Mucosa of rectum (tissue), 2 donors: ENCODE data around the gene DNAJA2.

ENCODE experiments used
- H3K27ac ChIP-seq, 2 donors: one replicate each; pipeline ENCODE4 v1.7.0; 2013; ENCODE audit warnings: inconsistent platforms in 2 of 2, low read depth in 2 of 2, low read length in 2 of 2
- H3K27me3 ChIP-seq, 2 donors: one replicate each; pipeline ENCODE4 v1.7.0; 2013; ENCODE audit warnings: low read length in 2 of 2; ENCODE audit not compliant: control insufficient read depth in 2 of 2, insufficient read depth in 2 of 2
- H3K36me3 ChIP-seq, 2 donors: one replicate each; pipeline ENCODE4 v1.7.0; 2013; ENCODE audit warnings: low read length in 2 of 2; ENCODE audit not compliant: control insufficient read depth in 2 of 2, insufficient read depth in 2 of 2
- H3K4me1 ChIP-seq, 2 donors: one replicate each; pipeline ENCODE4 v1.7.0; 2013; ENCODE audit warnings: low read length in 2 of 2, mild to moderate bottlenecking in 1 of 2; ENCODE audit not compliant: control insufficient read depth in 2 of 2, insufficient read depth in 2 of 2
- H3K4me3 ChIP-seq, 2 donors: one replicate each; pipeline ENCODE4 v1.7.0; 2013; ENCODE audit warnings: low read length in 2 of 2
- H3K9ac ChIP-seq, 2 donors: one replicate each; pipeline ENCODE4 v1.7.0; 2013; ENCODE audit warnings: low read length in 2 of 2, low read depth in 1 of 2, mild to moderate bottlenecking in 1 of 2
- H3K9me3 ChIP-seq, 2 donors: one replicate each; pipeline ENCODE4 v1.7.0; 2013; ENCODE audit warnings: low read length in 2 of 2; ENCODE audit not compliant: control insufficient read depth in 2 of 2
- donor health status: healthy.
- donor health status: Normal muscosa, but diverticular disease.

Gene DNAJA2

GRCh38 chr16:46930861-46931260, 42.6 kb downstream of the DNAJA2 start:
- Histone ChIP-seq H3K9me3 (no peaks in the 10 kb centered on the region), H3K27ac (no peak overlapping the region), H3K4me1 (peaks cover 0 to 3% of the 10 kb centered on the region in 2 donors), H3K36me3 (peaks cover 0 to 3% of the 10 kb centered on the region in 2 donors), H3K9ac (no peak overlapping the region), H3K4me3 (no peak overlapping the region), H3K27me3 (no peaks in the 10 kb centered on the region)

GRCh38 chr16:46929378-46930332, 43.8 kb downstream of the DNAJA2 start:
- no peaks in the 10 kb centered on the region for H3K27me3 ChIP-seq
- no peak overlapping the region for H3K27ac ChIP-seq
- H3K36me3 ChIP-seq: peaks cover 0 to 3% of the 10 kb centered on the region in 2 donors
- H3K4me1 ChIP-seq: peaks cover 0 to 3% of the 10 kb centered on the region in 2 donors
- H3K9ac ChIP-seq: no peak overlapping the region
- H3K4me3 ChIP-seq: peak overlapping the region in 1 of 2 donors; percentile 28
- no peaks in the 10 kb centered on the region for H3K9me3 ChIP-seq

GRCh38 chr16:46928811-46929210, 44.7 kb downstream of the DNAJA2 start:
- no peaks in the 10 kb centered on the region for H3K9me3 ChIP-seq
- peaks cover 0 to 3% of the 10 kb centered on the region in 2 donors for H3K4me1 ChIP-seq
- no peaks in the 10 kb centered on the region for H3K27me3 ChIP-seq
- no peak overlapping the region for H3K4me3 ChIP-seq
- H3K27ac ChIP-seq: no peak overlapping the region
- H3K9ac ChIP-seq: no peak overlapping the region
- H3K36me3 ChIP-seq: peaks cover 3 to 4% of the 10 kb centered on the region in 2 donors

GRCh38 chr16:46927273-46927672, 46.2 kb downstream of the DNAJA2 start:
- Histone ChIP-seq H3K27me3 (no peaks in the 10 kb centered on the region), H3K27ac (no peak overlapping the region), H3K4me1 (peaks cover 0 to 6% of the 10 kb centered on the region in 2 donors), H3K4me3 (no peak overlapping the region), H3K36me3 (peaks cover 3 to 6% of the 10 kb centered on the region in 2 donors), H3K9me3 (no peaks in the 10 kb centered on the region), H3K9ac (no peak overlapping the region)

GRCh38 chr16:46926470-46927225, 46.8 kb downstream of the DNAJA2 start:
- no peak overlapping the region for H3K27ac ChIP-seq
- no peaks in the 10 kb centered on the region for H3K9me3 ChIP-seq
- peaks cover 0 to 11% of the 10 kb centered on the region in 2 donors for H3K4me1 ChIP-seq
- H3K36me3 ChIP-seq: peaks cover 3 to 6% of the 10 kb centered on the region in 2 donors
- no peak overlapping the region for H3K4me3 ChIP-seq
- no peaks in the 10 kb centered on the region for H3K27me3 ChIP-seq
- no peak overlapping the region for H3K9ac ChIP-seq

GRCh38 chr16:46924402-46924801, 49.1 kb downstream of the DNAJA2 start:
- Histone ChIP-seq H3K9me3 (no peaks in the 10 kb centered on the region), H3K27me3 (no peaks in the 10 kb centered on the region), H3K4me3 (no peak overlapping the region), H3K27ac (no peak overlapping the region), H3K36me3 (peaks cover 3 to 6% of the 10 kb centered on the region in 2 donors), H3K4me1 (peaks cover 0 to 14% of the 10 kb centered on the region in 2 donors), H3K9ac (no peak overlapping the region)

GRCh38 chr16:46923513-46924295, 49.8 kb downstream of the DNAJA2 start:
- Histone ChIP-seq H3K27ac (no peak overlapping the region), H3K36me3 (peaks cover 3 to 4% of the 10 kb centered on the region in 2 donors)

GRCh38 chr16:46922239-46922638, 51.2 kb downstream of the DNAJA2 start:
- no peaks in the 10 kb centered on the region for H3K27me3 ChIP-seq
- H3K9me3 ChIP-seq: no peaks in the 10 kb centered on the region
- no peak overlapping the region for H3K4me3 ChIP-seq
- peaks cover 3 to 4% of the 10 kb centered on the region in 2 donors for H3K36me3 ChIP-seq
- H3K9ac ChIP-seq: no peak overlapping the region
- no peak overlapping the region for H3K27ac ChIP-seq
- peaks cover 0 to 14% of the 10 kb centered on the region in 2 donors for H3K4me1 ChIP-seq

More at GRCh38 chr16:46923513-46924295, 49.8 kb downstream of the DNAJA2 start:
- peaks cover 0 to 14% of the 10 kb centered on the region in 2 donors for H3K4me1 ChIP-seq
- H3K27me3 ChIP-seq: no peaks in the 10 kb centered on the region
- H3K4me3 ChIP-seq: no peak overlapping the region
- no peaks in the 10 kb centered on the region for H3K9me3 ChIP-seq
- H3K9ac ChIP-seq: no peak overlapping the region

GRCh38 chr16:46920402-46921068, 52.9 kb downstream of the DNAJA2 start:
- Histone ChIP-seq H3K36me3 (peaks cover 4% of the 10 kb centered on the region in 2 donors), H3K9me3 (no peaks in the 10 kb centered on the region), H3K4me3 (no peak overlapping the region), H3K9ac (no peak overlapping the region), H3K27ac (no peak overlapping the region), H3K4me1 (peaks cover 0 to 14% of the 10 kb centered on the region in 2 donors), H3K27me3 (no peaks in the 10 kb centered on the region)
